HG02885 (cell line): ENCODE measurements around the gene STOX1.
A peak's percentile ranks its signal among the peaks of the same experiment; 100 is the strongest.
"Not testable (repeated sequence)": the region's sequence is repeated elsewhere in the genome, so short reads cannot be mapped to it uniquely, and the experiment has no call there.

ENCODE experiments used
- ATAC-seq: cut with Tn5 transposase; IDR thresholded peaks from one replicate; pipeline ENCODE4 v1.9.1; 2021; ENCODE audit warnings: mild to moderate bottlenecking; ENCODE audit not compliant: unreplicated experiment, poor library complexity

The STOX1 gene

DNA sequence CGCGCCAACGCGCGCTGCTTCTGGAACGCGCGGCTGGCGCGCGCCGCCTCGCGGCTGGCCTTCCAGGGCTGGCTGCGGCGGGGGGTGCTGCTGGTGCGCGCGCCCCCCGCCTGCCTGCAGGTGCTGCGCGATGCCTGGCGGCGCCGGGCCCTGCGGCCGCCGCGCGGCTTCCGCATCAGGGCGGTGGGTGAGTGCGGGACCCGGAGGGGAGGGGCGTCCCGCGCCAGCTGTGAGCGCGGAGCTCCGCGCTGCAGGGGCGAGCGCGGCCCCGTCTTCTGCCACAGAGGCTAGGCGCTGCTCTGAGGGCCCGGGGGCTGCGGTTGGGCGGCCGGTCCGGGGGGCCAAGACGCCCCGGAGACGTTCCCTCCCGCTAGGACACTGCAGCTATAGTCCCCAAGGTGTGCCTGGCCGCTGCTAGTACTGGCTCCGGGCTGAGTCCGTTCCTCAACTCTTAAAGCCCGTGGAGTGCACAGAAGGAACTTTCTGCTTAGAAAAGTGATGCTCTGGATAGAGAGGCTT, 811 bp downstream of the STOX1 start:
- ATAC-seq: peak; percentile 47

DNA sequence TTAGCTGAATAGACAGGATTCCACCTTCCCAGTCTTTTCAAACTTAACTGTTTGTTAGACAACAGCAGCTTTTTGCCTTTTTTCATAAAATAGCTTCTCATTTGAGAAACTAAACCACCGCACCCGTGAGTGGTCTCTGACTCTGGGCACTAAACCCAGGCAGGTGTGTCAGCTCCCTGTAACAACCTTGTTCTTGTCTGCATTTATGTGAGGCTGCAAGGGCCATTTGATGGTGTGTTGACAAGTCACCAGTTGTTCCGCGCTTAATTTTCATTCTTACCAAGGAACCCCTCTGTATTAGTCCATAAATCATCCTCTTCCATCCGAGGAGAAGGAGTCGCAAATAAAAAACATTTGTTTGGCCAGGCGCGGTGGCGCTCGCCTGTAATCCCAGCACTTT, 1.5 kb downstream of the STOX1 start:
- ATAC-seq: no peak

DNA sequence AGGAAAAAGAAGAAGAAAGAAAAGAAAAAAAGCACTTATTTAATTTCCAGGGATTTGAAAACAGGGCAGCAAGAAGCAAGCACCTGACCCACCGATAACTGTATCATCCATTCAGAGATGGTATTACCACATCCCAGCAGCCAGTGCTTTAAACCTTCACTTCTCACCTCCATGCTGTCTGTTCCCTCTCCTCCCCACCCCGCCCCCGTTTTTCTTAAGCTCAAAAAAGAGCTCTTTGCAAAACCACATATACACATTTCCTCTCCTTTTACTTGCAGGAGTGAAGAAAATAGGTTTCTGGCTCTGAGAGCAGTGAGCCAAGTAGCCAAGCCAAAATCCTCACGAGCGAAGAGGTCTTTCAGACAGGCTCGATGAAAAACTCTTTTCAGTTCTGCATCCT, 2.2 kb downstream of the STOX1 start:
- ATAC-seq: no peak

DNA sequence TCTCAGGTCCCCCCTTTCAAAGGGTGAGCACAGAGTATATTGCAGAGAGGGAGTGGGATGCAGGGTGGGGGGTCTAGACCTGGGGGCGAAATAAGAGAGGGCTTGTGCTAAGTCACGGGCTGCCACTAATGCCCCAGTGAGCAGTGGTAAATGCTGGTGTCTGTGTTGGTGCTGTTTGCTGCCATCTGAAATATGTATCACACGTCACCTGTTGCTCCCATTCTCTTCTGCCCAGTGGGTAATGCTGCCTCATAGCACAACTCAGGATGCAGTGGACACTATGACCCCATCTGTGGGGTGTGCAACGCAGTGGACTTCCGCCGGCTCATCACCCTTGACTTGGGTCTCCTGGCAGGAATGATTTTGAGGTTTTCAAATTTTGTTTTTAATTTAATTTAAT, 2.6 kb downstream of the STOX1 start:
- ATAC-seq: no peak

DNA sequence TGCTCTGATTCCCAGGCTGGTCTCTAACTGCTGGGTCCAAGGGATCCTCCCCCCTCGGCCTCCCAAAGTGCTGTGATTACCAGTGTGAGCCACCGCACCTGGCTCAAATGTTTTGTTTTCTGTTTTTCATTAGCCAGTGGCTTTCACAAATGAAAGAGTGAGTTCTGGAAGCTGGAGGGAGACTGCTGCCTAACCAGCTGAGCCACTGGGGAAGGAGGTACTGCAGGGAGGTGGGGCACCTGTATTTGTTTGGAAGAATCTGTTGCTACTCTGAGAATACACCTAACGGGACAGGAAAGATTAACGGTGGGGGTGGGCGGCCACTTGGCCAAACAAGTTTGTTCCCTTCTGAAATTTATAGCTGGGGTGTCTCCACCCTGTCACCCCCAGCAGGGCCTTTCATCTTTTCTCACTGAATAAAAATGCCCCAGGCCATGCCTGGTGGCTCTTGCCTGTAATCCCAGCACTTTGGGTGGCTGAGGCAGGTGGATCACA, 4.7 kb downstream of the STOX1 start:
- no peak for ATAC-seq

DNA sequence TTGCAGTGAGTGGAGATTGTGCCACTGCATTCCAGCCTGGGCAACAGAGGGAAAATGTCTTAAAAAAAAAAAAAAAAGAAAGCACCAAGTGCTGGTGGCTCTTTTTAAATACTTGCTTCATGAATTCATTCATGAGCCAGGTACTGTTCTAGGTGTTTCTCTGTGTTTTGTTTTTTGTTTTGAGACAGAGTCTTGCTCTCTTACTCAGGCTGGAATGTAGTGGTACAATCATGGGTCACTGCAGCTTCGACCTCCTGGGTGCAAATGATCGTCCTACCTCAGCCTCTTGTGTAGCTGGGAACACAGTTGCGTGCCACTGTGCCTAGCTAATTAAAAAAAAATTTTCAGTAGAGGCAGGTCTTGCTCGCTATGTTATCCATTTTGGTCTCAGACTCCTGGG, 5.3 kb downstream of the STOX1 start:
- no peak for ATAC-seq

DNA sequence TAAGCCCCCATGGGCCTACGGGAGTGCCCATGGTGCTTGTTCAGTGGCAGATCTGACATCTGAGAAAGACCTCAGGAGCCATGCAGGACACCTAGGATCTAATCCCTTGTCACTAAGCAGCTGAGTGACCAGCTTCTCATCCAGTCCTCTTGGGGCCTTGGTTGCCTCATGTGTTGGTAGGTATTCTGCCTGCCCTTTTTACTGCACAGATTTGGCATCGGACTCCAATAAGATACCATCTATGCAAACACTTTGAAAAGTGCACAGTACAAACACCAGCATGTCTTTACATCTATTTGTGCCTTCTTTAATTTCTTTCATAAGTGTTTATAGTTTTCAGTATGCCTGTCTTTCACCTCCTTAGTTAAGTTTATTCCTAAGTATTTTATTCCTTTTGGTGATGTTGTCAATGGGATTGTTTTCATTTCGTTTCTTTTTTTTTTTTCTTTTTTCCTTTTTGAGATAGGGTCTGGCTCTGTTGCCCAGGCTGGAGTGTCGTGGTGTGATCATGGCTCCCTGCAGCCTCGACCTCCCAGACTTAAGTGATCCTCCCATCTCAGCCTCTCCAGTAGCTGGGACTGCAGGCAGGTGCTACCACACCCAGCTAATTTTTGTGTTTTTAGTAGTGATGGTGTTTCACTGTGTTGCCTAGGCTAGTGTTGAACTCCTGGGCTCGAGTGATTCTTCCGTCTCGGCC, 10.4 kb downstream of the STOX1 start:
- no peak for ATAC-seq

DNA sequence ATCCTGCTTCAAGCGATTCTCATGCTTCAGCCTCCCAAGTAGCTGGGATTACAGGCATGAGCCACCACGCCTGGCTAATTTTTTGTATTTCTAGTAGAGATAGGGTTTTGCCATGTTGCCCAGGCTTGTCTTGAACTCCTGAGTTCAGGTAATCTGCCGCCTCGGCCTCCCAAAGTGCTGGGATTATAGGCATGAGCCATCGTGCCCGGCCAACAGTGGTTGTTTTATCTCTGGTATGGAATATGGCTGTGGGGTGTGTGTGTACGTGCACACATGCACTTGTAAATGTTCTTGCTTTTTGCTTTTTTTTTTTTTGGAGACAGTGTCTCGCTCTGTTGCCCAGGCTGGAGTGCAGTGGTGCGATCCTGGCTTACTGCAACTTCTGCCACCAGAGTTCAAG, 13.3 kb downstream of the STOX1 start:
- ATAC-seq: not testable (repeated sequence)

DNA sequence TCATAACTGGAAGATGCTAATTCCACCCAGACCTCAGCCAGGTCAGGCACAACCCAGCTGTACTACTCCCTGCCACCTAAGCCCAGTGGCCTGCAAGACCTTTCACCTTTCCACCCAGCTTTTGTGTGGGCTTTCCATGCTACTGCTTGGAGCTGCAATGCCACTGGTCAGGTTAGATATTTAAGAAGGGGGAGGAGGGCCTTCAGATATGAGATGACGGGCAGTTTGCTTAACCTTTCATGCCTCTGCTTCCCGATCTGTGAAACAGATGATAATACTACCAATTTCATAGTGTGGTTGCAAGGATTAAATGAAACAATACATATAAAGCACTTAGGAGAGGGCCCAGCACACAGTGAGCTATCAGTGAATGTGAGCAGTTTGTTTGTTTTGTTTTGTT, 20.9 kb downstream of the STOX1 start:
- no peak for ATAC-seq

DNA sequence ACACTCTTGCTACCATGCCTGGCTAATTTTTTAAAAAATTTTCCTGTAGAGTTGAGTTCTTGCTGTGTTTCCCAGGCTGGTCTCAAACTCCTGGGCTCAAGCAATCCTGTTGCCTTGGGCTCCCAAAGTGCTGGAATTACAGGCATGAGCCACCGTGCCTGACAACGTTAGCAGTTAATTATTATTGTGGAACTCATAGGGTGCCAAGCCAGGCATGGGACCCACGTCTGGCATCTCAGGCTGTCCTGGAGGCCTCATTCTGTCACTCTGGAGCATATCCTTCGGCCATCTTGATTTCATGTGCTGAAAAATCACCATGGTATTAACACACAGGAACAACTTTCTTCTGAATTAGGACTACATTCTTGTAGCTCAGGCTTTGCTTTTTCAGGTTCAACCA, 21.5 kb downstream of the STOX1 start:
- ATAC-seq: no peak

DNA sequence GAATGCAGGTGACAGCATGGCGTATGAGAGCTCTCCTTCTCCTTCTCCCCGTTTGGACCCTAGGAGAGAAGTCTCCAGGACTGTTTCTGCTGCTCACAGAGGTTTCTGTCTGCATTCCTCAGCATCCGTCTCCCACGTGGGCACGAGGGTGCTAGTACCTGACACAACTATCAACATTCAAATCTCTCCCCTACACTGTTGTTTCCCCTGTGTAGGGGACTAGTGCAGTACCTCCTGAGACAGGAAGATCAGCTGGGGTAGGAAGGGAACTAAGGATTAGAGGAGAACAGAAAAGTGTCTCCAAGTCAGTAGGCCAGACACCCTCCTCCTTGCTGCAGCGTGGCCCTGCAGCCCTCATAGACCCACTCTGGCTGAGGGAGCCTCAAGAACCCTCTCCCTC, 29.0 kb downstream of the STOX1 start:
- ATAC-seq: no peak

DNA sequence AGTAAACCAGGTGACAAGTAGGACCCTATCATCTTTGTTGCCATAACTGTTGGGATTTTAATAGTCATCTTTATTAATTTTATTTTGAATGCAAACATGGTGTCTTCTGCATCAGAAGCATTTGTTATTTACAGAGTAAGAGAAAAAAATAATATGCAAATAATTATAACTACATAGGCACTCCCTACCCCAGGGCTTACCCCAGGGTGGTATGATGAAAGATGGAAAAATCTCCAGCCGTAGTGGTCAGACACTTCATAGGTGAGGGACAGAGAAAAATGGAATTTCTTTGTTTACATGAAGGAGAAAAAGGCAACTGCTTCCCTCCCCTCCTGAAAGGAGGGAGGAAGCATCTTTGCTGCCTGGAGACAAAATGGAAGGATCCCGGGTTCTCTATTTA, 29.7 kb downstream of the STOX1 start:
- ATAC-seq: no peak

DNA sequence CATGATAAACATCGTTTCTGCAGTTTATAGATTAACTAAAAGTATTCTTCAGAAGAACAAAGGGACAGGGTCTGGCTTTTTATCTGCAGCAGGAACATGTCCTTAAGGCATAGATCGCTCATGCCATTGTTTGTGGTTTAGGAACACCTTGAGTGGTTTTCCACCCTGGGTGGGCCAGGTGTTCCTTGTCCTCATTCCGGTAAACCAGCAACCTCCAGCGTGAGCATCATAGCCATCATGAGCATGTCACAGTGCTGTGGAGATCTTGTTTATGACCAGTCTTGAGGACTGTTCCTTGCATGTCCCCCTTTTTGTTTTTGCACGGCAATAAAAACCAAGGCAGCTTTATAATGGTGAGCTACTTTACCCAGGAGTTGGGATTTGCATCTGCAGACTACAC, 33.9 kb downstream of the STOX1 start:
- no peak for ATAC-seq

DNA sequence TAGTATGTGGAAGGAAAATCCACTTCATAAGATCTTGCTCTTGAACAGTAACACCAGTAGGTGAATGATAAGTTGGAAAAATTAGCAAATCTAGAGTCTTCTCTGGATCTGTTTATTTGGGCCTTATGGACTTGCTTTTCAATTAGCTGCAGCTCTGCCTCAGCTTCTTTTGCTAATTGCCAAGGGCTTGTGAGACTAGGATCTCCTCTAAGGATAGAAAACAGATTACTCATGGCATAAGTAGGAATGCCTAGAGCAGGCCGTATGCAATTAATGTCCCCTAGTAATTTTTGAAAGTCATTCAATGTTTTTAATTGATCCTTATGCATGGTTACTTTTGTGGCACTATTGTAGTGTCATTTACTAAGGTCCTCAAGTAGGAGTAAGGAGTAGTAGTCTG, 37.3 kb downstream of the STOX1 start:
- ATAC-seq: no peak

DNA sequence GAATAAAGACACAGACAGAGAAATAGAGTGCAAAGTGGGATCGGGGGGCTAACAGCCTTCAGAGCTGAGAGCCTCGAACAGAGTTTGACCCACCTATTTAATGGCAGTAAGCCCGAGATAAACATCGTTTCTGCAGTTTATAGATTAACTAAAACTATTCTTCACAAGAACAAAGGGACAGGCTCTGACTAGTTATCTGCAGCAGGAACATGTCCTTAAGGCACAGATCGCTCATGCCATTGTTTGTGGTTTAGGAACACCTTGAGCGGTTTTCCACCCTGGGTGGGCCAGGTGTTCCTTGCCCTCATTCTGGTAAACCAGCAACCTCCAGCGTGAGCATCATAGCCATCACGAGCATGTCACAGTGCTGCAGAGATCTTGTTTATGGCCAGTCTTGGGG, 40.8 kb downstream of the STOX1 start:
- ATAC-seq: not testable (repeated sequence)

DNA sequence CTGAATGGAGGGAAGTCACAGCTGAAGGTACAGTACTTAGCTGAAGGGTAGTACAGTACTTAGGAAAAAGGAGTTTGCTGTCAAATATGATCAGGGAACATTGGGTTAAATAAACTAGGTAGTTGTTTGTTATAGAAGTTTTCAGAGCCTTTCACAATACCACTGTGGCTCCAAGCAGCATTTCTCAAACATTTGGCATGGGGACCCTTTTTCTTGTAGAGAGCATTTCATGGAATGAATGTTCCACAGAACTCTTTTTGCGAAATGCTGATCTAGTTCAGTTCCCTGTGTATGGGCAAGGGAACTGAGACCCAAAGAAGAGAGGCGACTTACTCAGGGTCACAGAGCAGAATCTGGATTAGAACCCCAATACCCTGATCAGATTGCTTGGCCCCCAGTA, 42.3 kb downstream of the STOX1 start:
- ATAC-seq: no peak

DNA sequence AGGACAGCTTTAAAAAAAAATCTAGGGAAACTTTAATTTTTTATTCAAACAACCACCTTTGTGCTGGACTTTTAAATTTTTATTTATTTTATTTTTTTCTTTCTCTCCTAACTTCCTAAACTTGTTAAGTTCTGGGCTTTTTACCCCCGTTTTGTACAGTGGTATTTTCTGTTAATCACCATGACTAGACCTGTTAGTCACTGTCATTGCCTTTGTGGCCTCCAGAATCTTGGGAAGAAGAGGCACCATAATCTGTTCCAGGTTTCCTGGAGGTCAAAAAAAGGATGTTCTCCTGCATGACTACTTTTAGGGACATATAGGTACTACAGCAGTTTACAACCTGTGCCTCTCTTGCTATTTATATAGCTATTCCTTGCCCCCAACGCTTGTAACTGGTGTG, 42.7 kb downstream of the STOX1 start:
- no peak for ATAC-seq

DNA sequence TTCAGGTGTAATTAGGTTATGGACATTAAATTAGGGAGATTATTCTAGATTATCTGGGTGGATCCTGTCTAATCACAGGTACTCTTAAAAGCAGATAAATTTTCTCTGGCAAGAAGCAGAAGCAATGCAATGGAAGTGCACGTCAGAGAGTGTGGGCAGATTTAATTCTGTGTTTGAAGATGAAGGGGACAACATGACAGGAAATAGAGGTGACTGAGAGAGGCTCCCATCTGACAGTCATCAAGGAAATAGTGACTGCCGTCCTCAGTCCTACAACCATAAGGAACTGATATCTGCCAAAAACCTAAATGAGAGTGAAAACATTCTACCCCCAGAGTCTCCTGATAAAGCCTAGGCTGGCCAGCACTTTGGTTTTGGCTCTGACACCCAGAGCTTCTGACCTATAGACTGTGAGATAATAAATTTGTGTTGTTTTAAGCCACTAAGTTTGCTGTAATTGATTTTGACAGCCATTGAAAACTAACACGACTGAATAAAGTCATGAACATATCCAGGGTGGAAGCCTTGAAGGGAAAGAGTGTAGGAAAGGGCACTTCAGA, 43.3 kb downstream of the STOX1 start:
- ATAC-seq: no peak

DNA sequence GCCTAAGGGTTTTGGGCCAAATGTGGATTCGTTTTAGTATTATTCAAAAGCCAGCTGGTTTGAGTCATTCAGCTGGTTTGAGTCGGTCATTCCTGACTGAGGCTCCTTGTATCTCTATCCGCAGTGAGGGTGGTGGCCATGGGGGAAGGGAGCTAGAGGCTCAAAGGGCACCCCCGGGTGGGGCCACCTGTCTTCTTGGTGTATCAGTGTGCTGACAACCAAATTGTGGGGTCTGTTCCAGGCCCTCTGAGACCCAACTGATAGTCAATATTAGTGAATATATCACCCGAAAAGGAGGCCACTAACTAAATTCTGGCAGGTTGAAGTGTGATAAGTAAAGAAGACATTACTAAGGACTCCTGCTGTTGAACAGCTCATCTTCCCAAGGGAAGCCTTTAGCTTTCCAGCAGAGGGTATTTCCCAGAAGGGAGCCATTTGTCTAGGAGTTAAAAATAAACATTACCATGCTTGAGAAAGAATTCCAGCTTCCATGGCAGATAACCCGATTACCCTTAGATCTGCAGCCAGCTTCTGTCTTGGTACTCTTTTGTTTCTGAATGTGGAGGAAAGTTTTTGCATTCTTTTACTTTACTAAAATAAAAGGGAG, 43.9 kb downstream of the STOX1 start:
- ATAC-seq: no peak

DNA sequence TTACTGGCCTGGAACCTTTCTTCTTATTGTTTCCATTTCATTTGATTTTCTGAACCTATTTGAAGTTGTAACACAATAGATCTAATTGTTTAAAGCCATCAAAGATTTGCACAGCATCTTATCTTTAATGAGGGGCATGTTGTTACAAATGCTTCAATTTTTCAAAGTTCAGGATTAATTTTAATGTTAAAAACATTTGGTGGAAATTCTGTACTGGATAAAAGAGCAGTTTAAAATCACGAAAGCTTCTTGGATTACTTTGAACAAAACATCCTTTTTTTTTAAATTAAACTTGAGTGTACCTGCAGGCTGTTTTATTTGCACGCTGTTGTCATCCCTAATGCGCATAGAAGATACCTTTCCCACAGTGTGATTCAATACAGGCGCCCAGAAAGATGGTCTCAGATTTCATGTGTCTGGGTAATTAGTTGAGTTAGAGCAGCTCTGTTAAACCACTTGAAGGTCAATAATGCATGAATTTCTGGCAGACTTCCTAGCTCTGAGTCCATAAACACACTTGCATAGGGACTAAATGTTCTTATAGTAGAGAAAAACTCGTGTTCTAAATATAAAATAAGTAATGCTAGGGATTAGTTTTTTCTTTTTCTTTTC, 44.5 kb downstream of the STOX1 start:
- ATAC-seq: no peak
